ENCODE results near the gene MB21D2. TPM values are rescaled to one million over a fixed set of nuclear protein-coding genes. Genes with fewer than 3 reads are reported as not detected.

MB21D2 gene
- total RNA-seq, 1 donor from 2014 or later, result 8.9 TPM

DNA sequence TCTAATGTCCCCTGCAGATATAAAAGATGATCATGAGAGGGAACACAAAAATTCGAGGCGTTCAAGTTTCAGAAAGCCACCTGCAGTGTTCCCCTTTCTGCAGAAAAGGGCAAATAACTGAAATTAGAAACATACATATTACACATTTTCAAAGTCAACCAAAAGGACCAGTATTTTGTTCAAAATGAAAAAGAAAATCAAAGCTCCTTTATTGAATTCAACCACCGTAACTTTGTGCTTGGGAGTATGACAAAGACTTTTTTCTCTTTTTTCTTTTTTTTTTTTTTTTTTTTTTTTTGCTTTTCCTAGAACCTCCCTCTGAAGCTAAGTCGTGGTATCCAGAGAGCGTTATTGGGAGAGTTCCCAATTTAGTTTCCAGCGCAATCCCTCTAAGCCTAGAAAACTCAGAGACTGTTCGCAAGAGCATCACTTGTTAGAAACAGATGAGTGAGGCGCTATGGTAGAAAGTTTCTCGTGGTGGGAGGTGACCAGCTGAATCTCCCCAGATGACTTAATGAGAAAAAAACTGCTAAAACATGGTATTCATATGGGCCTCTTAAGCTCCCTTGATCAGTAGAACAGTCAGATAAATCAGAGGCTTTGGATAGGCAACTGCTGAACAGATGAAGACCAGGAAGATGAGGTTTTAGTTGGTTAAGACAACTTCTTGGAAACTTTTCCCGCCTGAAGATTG, 77.4 kb downstream of the MB21D2 start:
- H3K27me3 Mint-ChIP-seq (ENCODE audit: low read depth), result no peaks in the 10 kb centered on the region
- no peak overlapping the region for H3K4me3 Mint-ChIP-seq (ENCODE audit: unreplicated experiment)
- peaks cover 20% of the 10 kb centered on the region for H3K4me1 Mint-ChIP-seq (ENCODE audit: low read depth)
- TF ChIP-seq, protein P1, sequence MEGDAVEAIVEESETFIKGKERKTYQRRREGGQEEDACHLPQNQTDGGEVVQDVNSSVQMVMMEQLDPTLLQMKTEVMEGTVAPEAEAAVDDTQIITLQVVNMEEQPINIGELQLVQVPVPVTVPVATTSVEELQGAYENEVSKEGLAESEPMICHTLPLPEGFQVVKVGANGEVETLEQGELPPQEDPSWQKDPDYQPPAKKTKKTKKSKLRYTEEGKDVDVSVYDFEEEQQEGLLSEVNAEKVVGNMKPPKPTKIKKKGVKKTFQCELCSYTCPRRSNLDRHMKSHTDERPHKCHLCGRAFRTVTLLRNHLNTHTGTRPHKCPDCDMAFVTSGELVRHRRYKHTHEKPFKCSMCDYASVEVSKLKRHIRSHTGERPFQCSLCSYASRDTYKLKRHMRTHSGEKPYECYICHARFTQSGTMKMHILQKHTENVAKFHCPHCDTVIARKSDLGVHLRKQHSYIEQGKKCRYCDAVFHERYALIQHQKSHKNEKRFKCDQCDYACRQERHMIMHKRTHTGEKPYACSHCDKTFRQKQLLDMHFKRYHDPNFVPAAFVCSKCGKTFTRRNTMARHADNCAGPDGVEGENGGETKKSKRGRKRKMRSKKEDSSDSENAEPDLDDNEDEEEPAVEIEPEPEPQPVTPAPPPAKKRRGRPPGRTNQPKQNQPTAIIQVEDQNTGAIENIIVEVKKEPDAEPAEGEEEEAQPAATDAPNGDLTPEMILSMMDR (IDR thresholded peaks at IDR 0.05), result no peak
- no peaks in the 10 kb centered on the region for H3K36me3 Mint-ChIP-seq (ENCODE audit: low read depth)
- DNase-seq (ENCODE audit: low spot score), result no peak
- no peaks in the 10 kb centered on the region for H3K9me3 Mint-ChIP-seq (ENCODE audit: low read depth)
- no peak overlapping the region for H3K27ac Mint-ChIP-seq (ENCODE audit: unreplicated experiment)

DNA sequence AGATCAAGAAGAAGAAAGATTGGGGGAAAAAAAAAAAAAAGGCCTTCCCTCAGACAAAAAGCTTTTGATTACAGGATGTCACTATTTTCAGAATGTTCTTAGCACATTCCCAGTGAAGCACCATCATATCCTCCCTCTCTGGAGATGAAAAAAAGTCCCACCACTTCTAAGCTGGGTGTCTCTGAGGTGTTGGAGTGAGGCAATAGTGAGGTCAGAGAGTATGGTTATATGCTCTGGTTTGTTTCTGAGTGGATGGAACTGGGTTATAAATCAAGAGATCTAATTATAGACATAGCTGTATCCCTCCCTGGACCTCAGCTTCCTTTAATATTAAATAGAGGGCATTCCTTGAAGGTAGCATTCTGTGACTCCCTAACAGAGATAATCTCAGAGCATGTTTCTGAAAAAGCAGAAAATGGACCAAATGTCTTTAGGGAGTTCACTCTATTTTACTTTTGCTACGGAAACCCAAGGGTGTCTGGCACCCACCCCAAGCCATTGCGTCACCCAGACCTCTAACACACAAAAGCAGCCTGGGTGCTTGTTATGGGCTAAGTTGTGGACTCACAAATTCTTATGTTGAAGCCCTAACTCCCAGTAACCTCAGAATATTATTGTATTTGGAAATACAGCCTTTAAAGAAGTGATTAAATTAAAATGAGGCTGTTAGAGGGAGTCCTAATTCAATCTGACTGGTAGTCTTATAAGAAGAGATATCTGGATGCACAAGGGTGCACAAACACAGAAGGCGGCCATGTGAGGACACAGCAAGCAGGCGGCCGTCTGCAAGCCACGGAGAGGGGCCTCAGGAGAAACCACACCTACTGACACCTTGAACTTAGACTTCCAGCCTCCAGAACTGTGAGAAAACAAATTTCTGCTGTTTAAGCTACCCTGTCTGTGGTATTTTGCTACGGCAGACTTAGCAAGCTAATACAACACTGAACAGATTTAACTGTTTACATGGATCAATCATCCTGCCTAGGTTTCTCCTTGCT, 81.5 kb downstream of the MB21D2 start:
- TF ChIP-seq, protein P1 (IDR thresholded peaks at IDR 0.05), result no peak

DNA sequence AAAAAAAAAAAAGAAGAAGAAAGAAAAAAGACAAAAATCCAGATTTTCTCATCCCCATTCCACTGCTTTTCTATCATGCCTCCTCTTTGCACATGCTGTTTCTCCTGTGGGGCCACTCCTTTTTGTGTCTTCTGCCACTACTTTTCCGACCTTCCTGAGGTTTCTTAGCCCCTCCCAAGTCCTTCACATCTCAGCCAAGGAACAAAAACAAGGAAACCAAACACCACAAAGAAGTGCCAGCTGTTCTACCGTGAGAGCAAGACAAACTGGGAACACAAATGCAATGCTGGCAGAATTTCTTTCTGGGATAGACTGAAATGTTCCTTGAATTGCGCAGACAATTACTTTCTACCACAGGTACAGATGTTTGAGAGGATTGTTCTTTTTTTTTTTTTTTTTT, 83.2 kb downstream of the MB21D2 start:
- no peak overlapping the region for H3K4me3 Mint-ChIP-seq (ENCODE audit: unreplicated experiment)
- TF ChIP-seq, protein P1 (IDR thresholded peaks at IDR 0.05), result no peak
- peaks cover 67% of the 10 kb centered on the region for H3K4me1 Mint-ChIP-seq (ENCODE audit: low read depth)
- DNase-seq (ENCODE audit: low spot score), result no peak
- H3K27me3 Mint-ChIP-seq (ENCODE audit: low read depth), result no peaks in the 10 kb centered on the region
- H3K27ac Mint-ChIP-seq (ENCODE audit: unreplicated experiment), result peak overlapping the region; percentile 95
- H3K36me3 Mint-ChIP-seq (ENCODE audit: low read depth), result no peaks in the 10 kb centered on the region
- H3K9me3 Mint-ChIP-seq (ENCODE audit: low read depth), result no peaks in the 10 kb centered on the region

More for the DNA sequence above, 81.5 kb downstream of the MB21D2 start:
- Mint-ChIP-seq H3K4me1 (ENCODE audit: low read depth) (peaks cover 54% of the 10 kb centered on the region), H3K27ac (ENCODE audit: unreplicated experiment) (peak overlapping the region; percentile 82), H3K27me3 (ENCODE audit: low read depth) (no peaks in the 10 kb centered on the region), H3K36me3 (ENCODE audit: low read depth) (no peaks in the 10 kb centered on the region), H3K4me3 (ENCODE audit: unreplicated experiment) (no peak overlapping the region), H3K9me3 (ENCODE audit: low read depth) (no peaks in the 10 kb centered on the region)
- no peak for DNase-seq (ENCODE audit: low spot score)

DNA sequence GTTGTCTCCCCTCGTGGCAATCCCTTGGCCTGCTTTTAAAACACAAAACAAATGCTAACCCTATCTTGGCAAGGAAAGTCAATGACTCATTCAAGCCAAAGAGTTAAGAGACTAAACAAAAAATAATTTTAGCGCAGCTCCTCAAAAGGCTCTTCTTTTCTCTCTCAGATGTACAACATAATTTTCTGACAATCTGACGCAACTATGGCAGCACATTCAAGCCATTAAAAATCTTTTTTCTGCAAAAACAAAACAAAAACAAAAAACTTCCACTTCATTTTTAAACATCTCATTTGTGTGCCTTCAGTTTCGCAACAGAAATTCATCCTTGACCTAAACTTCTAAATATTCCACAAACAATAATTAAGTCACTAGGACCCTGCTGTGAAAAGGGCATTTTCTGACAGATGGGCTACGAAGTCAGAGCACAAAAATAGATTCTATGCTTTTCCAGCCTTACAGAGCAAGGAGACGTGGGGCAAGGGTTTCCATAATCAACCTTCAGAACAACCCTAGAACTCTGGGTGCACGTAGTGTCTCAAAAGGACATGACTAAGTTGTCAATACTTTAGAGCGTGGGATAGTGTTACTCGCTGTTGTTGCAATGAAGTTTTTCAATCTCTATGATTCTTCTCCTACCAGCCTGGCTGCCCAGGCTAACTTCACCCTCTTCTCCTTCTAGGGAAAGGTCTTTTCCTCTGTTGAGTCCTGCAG, 84.3 kb downstream of the MB21D2 start:
- Mint-ChIP-seq H3K27me3 (ENCODE audit: low read depth) (no peaks in the 10 kb centered on the region), H3K27ac (ENCODE audit: unreplicated experiment) (peak overlapping the region; percentile 95), H3K9me3 (ENCODE audit: low read depth) (no peaks in the 10 kb centered on the region), H3K36me3 (ENCODE audit: low read depth) (no peaks in the 10 kb centered on the region), H3K4me3 (ENCODE audit: unreplicated experiment) (peak overlapping the region; percentile 29), H3K4me1 (ENCODE audit: low read depth) (peaks cover 70% of the 10 kb centered on the region)
- TF ChIP-seq, protein P1 (IDR thresholded peaks at IDR 0.05), result no peak
- no peak for DNase-seq (ENCODE audit: low spot score)

Measured in chondrocyte (in vitro differentiated cells).